SW 1271 (cell line): ENCODE data around the gene LCN15.
"Not testable (repeated sequence)": the region's sequence is repeated elsewhere in the genome, so short reads cannot be mapped to it uniquely, and the experiment has no call there.

Experiments
- DNase-seq, 2 experiments: peaks; one replicate each; lab custom pipeline; 2025; lab: John Stamatoyannopoulos, UW

The LCN15 gene

GRCh38 chr9:136722093-136722968, 42.0 kb downstream of the LCN15 start:
- no peak for DNase-seq

DNA sequence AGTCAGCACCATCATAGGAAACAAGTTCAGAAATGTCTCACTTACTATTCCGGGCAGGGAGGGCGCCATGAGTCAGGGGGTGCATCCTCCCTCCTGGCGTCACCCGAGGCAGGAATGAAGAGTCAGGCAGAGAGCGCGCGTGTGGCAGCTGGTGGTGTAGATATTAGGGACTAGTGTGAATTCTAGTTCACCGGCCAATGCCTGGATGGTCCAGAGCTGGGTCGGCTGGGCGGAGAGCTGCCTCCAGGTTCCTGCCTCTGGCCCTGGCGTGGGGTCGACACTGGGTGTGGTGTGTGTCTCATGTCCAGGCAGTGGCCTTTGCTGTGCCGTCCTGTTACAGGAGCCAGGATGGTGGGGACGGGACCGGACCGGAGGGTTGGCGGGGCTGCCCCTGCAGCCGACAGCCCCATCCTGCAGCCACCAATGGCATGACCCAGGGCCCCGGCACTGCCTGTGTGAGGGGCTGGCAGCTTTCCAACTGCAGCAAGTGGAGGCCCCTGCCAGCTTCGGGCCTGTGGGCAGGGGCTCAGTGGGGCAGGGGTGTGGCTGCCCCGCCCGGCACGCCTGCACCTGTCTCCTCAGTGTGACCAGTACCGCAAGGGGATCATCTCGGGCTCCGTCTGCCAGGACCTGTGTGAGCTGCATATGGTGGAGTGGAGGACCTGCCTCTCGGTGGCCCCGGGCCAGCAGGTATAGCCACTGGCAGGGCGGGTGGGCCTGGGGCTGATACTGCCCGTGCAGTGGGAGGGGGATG, 42.8 kb downstream of the LCN15 start:
- no peak for DNase-seq

DNA sequence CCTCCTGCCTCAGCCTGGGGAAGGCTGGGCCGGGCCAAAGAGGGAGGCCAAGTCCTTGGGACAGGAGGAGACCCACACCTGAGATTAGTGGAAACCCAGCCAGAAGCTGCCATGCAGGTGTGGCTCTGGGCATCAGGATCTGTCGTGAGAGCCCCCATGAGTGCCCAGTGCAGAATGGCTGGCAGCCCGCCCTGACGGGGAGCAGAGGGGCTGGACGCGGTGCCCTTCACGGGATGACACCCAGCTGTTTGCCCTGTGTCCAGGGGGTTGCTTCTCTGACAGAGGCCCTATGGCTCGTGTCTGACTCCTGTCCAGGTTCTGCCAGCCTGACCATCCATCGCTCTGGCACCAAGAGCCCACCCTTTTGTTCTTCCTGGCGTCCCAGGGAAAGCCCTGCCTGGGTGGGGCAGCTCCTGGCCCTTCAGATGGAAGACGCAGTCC, 43.4 kb downstream of the LCN15 start:
- no peak for DNase-seq

DNA sequence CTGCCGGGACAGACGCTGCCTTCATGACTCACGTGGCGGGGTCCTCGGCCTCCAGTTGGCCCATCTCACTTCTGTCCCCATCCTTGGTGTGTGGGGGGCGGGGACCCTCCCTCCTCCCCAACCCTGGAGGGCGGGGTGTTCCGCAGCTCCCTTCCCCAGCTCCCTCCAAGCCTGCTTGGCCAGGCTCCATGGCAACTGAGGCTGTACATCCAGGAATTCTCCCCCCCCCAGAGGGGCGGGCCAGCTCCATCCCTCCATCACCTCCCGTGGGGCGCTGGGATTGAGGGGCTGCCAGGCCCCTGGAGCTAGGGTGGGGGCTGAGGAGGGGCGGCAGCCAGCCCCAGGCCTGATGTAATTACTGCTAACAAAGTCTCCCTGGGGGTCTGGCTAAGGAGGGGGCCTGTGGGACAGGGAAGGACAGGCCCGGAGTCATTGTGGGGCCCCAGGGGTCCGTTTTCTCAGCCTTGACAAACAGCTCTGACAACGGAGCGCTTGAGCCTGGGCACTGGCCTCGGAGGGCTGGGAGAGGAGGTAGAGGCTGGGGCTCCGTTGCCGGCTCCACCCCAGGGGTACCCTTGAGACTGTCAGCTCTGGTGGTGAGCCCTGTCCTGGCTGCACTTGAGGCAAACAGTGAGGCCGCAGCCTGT, 43.9 kb downstream of the LCN15 start:
- no peak for DNase-seq

DNA sequence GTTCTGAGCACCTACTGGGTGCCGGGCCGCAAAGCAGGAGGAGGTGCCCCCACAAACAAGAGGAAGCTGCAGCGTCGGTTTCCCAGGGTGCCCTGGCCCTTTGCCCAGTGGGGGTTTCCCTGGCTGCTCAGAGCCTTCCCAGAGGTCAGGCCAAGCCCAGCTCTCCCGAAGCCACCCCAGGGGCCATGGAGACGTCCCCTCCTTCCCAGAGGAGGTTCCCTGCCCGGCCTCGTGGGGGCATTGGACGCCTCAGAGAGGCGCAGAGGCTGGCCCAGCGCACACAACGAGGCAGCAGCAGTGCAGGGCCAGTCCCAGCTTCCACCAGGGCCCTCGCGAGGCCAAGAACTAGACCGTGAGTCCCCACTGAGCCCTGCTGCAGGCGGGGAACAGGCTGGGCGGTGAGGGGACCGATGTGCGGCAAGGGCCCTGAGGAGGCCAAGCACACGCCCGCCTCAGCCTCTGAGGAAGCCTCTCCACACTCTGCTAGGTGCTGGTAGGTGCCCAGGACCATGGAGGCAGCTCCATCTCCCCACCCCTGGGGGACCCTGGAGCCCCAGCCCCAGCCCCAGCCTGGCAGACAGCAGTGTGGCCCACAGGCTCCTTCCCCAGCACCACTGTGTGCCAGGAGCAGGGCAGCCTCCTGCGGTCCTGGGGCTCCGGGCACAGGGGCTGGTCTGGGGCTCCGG, 45.0 kb downstream of the LCN15 start:
- DNase-seq, result no peak

DNA sequence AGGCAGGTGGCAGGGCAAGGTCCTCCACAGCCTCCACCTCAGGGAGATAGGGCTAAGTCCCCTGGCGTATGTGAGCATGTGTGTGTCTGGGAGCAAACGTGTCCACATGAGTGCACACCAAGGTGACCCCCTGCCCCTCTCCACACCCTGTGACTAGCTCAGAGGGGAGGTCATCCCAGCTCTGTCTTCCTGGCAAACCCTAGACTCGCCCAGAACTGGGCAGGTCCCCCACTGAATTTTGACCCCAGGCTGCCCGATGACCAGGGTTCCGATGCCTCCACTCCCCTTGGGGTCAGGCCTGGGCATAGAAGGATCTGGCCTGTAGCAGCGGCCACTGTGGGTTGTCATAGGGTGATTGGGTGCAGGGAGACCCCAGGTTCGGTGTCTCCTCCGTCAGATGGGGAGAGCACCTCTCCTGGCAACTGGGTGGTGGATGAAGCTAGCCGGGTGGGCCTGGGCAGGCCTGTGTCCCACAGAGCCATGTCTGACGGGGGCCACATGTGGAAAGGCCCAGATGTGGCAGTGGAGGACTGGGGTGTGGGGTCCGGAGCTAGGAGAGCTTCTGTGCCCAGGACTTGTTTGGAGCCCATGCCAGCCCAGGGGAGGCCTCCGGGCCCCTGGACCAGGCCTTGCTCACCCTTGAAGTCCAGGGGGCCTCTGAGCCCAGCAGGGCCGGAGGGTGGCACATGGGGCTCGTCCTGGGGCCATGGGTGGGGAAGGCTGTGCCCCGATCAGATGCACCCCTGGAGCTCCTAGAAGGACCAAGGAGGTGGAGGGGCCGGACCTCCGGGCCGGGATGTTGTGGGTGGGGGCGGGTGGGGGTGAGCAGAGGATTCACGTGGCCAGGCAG, 45.7 kb downstream of the LCN15 start:
- no peak for DNase-seq

GRCh38 chr9:136717399-136717798, 46.9 kb downstream of the LCN15 start:
- no peak for DNase-seq

DNA sequence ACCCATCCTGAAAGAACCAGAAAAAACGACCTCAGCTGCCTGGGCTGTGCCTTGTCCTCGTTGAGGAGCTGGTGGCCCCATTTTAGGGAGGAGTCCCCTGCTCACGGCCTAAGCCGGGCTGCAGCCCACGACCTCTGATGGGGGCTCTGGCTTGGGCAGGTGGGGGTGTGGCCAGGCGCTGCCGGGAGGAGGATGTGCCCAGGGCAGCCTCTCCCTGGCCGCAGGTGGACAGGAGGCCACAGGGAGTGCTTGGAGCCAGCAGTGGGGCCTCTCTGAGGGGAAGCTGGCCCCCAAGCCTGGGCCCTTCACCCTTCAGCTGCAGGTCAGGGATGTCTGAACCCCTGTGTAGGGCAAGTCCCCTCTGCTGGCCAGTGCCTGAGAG, 49.4 kb downstream of the LCN15 start:
- no peak for DNase-seq

DNA sequence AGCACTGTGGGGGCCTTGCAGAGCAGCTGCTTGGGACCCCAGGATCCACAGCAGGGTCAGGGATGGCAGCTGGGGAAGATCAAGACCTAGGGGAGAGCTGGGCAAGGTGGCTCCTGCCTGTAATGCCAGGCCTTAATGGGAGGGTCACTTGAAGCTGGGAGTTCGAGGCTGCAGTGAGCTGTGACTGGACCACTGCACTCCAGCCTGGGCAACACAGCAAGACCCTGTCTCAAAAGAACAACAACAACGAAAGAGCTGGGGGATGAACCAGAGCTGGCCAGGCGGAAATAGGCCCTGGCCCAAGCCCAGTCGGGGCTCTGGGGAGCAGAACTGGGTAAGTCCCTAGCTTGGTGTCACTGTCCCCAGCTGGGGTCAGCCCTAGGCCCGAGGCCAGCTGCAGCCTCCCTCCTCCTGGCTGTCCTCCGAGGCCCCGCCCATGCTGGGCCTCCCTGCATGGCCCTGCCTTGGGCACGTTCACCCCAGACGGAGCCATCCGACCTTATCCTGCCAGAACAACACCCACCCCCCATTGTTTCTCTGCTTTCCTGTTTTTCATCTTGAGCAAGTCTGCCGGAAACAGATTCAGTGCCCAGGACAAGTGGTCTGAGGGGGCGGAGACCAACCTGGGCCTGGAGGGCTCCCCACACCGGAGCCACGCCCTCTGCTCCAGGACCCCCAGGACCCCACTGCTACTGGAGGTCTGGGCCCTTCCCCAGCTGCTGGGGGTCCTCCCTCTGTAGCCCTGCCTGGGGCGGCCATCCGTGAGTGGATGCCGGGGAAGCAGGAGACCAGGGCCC, 50.0 kb downstream of the LCN15 start:
- no peak for DNase-seq

DNA sequence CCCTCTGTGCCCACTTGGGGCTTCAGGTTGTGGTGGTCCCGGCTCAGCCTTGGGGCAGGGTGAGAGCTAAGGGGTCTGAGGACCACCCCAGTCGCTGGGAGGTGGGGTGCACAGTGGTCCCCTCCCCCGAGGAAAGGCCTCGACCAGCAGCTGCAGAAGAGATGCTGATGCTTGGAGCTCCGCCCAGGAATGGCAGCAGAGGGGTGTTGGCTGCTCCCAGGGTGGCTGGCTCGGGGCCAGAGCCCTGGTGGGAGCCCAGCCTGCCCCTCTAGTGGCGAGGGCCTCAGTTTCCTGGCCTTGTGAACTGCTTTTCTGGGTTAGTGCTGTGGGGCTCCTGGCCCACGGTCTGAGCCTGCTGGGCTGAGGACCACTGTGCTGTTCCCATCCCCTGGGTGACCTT, 50.8 kb downstream of the LCN15 start:
- DNase-seq, result no peak

DNA sequence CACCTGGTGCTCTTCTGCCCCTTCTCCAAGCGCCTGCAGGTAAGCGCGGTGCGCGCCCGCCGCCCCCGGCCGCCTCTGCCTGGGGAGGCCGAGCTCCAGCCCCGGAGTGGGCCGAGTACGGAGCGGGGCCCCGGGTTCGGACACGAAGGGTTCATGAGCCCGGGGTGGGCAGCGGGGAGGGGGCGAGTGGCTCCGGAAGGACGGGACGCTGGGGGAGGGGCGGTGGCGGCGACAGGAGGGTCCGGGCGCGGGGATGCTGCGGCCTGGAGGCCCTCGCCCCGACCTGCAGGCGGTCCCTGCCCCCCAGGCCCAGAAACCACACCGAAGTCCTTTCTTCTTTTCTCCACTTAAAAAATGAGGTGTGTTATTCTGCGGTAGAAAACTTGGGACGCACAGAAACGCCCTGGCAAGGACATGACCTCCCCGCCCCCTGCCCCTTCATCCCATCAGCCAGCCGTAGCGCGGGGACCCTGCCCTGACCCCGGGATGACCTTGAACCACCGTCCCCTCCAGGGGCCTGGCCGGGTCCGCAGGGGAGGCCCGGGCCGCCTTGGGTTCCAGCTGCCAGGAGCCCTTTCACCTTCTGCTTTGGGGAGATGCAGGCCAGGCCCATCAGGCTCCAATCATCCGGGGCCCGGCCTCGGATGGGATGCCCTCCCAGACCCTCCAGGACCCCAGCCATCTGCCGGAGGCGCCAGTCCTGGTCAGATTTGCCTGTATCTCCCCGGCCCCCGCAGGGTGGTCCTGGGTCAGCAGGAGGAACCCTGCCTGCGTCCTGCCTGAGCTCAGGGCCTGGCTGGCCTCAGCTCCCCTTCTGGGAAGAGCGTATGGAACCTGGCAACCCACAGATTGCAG, 51.4 kb downstream of the LCN15 start:
- DNase-seq, result no peak

DNA sequence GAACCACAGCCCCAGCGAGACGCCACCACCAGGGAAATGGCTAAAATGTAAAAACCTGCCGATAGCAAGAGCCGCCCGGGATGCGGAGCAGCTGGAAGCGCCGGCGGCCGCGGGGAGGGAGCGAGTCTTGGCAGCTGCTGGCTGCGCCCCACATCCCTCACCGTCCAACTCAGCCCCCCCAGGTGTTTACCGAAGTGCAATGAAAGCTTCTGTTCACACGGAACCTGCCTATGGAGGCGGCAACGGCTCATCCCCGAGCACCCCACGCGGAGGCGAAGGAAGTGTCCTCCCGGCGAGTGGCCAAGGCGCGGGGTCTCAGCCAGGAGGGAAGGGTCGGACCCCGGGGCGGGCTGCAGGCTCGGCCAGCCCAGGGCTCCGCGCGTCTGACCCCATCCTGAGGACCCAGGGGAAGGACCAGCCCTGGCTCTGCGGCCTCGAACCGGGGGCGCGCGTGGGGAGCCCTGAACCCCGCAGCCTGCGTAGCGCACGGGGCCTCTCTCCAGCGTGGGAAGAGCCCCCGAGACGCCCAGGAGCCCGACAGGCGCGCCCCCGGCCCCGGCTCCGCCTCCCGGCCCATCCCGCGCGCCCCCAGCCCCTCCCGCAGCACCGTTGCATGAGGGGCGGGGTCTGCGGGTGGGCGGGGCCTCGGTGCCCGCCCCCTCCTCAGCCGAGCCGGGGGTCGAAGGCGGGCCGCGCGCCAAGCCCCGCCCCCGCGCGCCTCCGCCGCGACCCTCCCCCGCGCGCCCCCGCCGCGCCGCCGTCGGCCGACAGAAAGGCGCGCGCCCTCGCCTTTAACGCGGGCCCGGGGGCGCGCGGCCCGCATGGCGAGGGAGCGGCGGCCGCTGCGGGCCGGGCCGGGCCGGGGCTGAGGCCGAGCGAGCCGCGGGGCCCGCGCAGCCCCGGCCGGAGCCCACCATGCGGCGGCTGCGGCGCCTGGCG, 52.3 kb downstream of the LCN15 start, which contains the start of gene DIPK1B:
Gene DIPK1B, plus strand, starts transcription at position 822 of the 939 bp plus-strand sequence. Its CDS starts 94 bp downstream, at position 916.
- DNase-seq, result no peak

GRCh38 chr9:136711219-136711648, 53.1 kb downstream of the LCN15 start:
- DNase-seq, result not testable (repeated sequence)

DNA sequence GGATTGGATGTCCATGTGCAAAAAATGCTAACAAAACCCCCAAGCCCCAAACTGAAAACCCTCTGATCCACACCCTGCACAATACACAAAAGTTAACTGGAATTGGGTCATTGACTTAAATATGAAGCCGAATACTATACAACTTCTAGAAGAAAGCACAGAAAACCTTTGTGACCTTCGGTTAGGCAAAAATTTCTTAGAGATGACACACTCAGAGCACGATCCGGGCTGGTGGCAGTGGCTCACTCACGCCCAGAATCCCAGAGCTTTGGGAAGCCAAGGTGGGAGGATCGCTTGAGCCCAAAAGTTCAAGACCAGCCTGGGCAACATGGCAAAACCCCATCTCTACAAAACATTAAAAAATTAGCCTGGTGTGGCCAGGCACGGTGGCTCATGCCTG, 53.8 kb downstream of the LCN15 start:
- DNase-seq, result no peak
